NCI-H748 treated with DMSO at 0.1 percent for 48 hours (cell line): ENCODE measurements around the gene FAM117A.
"Not testable (repeated sequence)": the region's sequence is repeated elsewhere in the genome, so short reads cannot be mapped to it uniquely, and the experiment has no call there.

ENCODE experiments used
- DNase-seq: peaks from one replicate; lab custom pipeline; 2025; lab: John Stamatoyannopoulos, UW

Gene FAM117A

GRCh38 chr17:49677933-49678847 is 85.7 kb downstream of the FAM117A start, which contains the start of gene SPOP:
TSS of gene SPOP (minus strand) at chr17:49678097. CDS start at chr17:49622810, 55,287 bp downstream.
- peak; percentile 97 for DNase-seq

- peak; percentile 78 for DNase-seq
Observed at GRCh38 chr17:49677134-49677932, 86.6 kb downstream of the FAM117A start.

GRCh38 chr17:49676276-49676868 is 87.6 kb downstream of the FAM117A start:
- DNase-seq = no peak

GRCh38 chr17:49674507-49674906 is 89.4 kb downstream of the FAM117A start:
- no peak for DNase-seq

GRCh38 chr17:49673679-49674078 is 90.3 kb downstream of the FAM117A start:
- not testable (repeated sequence) for DNase-seq

GRCh38 chr17:49670641-49671040 is 93.3 kb downstream of the FAM117A start:
- DNase-seq = no peak

- DNase-seq = no peak
Observed at GRCh38 chr17:49670002-49670401, 93.9 kb downstream of the FAM117A start.

- DNase-seq = no peak
Observed at GRCh38 chr17:49667854-49668253, 96.1 kb downstream of the FAM117A start.

- DNase-seq = no peak
Observed at GRCh38 chr17:49664706-49665211, 99.2 kb downstream of the FAM117A start.
